CD8-positive, alpha-beta memory T cell (primary cell): ENCODE results near the gene CEACAM5. TPM values are rescaled to one million over a fixed set of nuclear protein-coding genes. Genes with fewer than 3 reads are reported as not detected.

ENCODE experiments used
- CTCF ChIA-PET: fragments of 350-600 bp; sonication (Branson Sonifier 250); formaldehyde crosslinking; loops from one replicate; lab custom pipeline; 2021; ENCODE audit warnings: antibody characterized with exemption; lab: Charles Lee
- POLR2A ChIA-PET: fragments of 350-600 bp; sonication (Branson Sonifier 250); formaldehyde crosslinking; loops from one replicate; lab custom pipeline; 2021; ENCODE audit warnings: antibody characterized with exemption; lab: Charles Lee
- DNase-seq, 5 donors: peaks; one replicate each; pipeline versions ENCODE4 v3.0.0 to v3.0.0-alpha.2; 2020 to 2022; ENCODE audit warnings: mixed read lengths in 1 of 5
- H3K27ac ChIP-seq: one replicate; pipeline ENCODE4 v1.7.0; 2013; ENCODE audit warnings: low read depth, mild to moderate bottlenecking, low read length, moderate library complexity
- H3K27me3 ChIP-seq: 2 replicates; pipeline ENCODE4 v1.7.0; 2013; ENCODE audit warnings: low read length, mild to moderate bottlenecking; ENCODE audit not compliant: insufficient read depth, poor library complexity, severe bottlenecking
- H3K36me3 ChIP-seq: 2 replicates; pipeline ENCODE4 v1.7.0; 2013; ENCODE audit warnings: mild to moderate bottlenecking, low read length, moderate library complexity; ENCODE audit not compliant: insufficient read depth
- H3K4me1 ChIP-seq: 2 replicates; pipeline ENCODE4 v1.7.0; 2013; ENCODE audit warnings: mild to moderate bottlenecking, low read length, moderate library complexity; ENCODE audit not compliant: insufficient read depth
- H3K4me3 ChIP-seq: 2 replicates; pipeline ENCODE4 v1.7.0; 2013; ENCODE audit warnings: mild to moderate bottlenecking, low read length
- H3K9me3 ChIP-seq: 2 replicates; pipeline ENCODE4 v1.7.0; 2013; ENCODE audit warnings: mild to moderate bottlenecking, low read length
- H3K27ac Mint-ChIP-seq, 8 donors: one replicate each; pipeline ENCODE4 v1.8.0; 2020 to 2021; ENCODE audit warnings: mixed read lengths in 8 of 8, mild to moderate bottlenecking in 6 of 8, inconsistent platforms in 3 of 8, moderate library complexity in 3 of 8
- H3K27me3 Mint-ChIP-seq, 2 donors: one replicate each; pipeline ENCODE4 v1.8.0; 2020 to 2021; ENCODE audit warnings: mixed read lengths in 2 of 2, mild to moderate bottlenecking in 1 of 2, moderate library complexity in 1 of 2
- H3K36me3 Mint-ChIP-seq, 3 donors: one replicate each; pipeline ENCODE4 v1.8.0; 2020 to 2021; ENCODE audit warnings: mixed read lengths in 3 of 3, inconsistent platforms in 1 of 3, mild to moderate bottlenecking in 1 of 3
- H3K4me1 Mint-ChIP-seq, 3 donors: one replicate each; pipeline ENCODE4 v1.8.0; 2020 to 2021; ENCODE audit warnings: mixed read lengths in 3 of 3, inconsistent platforms in 1 of 3, mild to moderate bottlenecking in 1 of 3
- H3K4me3 Mint-ChIP-seq, 7 donors: one replicate each; pipeline ENCODE4 v1.8.0; 2020 to 2021; ENCODE audit warnings: mixed read lengths in 7 of 7, mild to moderate bottlenecking in 6 of 7, moderate library complexity in 4 of 7, inconsistent platforms in 2 of 7
- H3K9me3 Mint-ChIP-seq, 5 donors: one replicate each; pipeline ENCODE4 v1.8.0; 2020 to 2022; ENCODE audit warnings: mixed read lengths in 5 of 5, mild to moderate bottlenecking in 3 of 5, moderate library complexity in 2 of 5, inconsistent platforms in 1 of 5
- polyA plus RNA-seq: library from polyadenylated mRNA; unstranded; fragments of 300-500 nt; fragmentation: Illumina TruSeq; gene quantifications from one replicate; pipeline ENCODE4 v1.2.3, GENCODE V29; 2021
- total RNA-seq, 2 experiments: library from RNA; stranded (reverse); gene quantifications; one replicate each; pipeline ENCODE4 v1.2.3, GENCODE V29; 2021

CEACAM5 gene
- total and polyA plus RNA-seq, 3 experiments from 2014 or later, result not detected

DNA sequence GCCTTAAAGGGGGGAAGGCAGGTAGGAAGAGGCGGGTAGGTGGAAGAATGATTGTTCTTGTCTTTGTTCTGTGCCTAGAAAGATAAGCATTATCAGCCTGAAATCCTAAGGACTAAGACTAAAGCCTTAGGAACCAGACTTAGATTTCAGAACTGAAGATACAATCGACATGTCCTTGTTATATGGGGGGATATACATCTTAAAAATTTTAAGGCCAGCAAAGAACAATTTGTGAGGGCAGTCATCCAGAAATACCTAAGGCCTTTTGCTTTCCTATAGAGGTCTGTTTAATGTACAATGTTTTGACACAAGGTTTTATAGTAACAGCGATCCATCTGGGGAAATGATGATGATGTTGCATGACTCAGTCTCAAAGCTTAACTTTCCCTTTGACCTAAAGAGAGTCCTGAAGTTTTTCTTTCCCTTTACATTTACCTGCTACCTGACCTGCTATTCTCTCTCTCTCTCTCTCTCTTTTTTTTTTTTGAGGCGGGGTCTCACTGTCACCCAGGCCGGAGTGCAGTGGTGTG lies 26.7 kb downstream of the CEACAM5 start:
- Histone ChIP-seq H3K9me3 (no peaks in the 10 kb centered on the region), H3K4me1 (no peaks in the 10 kb centered on the region), H3K27ac (no peak overlapping the region), H3K4me3 (no peak overlapping the region), H3K36me3 (no peaks in the 10 kb centered on the region), H3K27me3 (peaks cover 10% of the 10 kb centered on the region)
- H3K27me3 Mint-ChIP-seq, result peaks cover 8 to 58% of the 10 kb centered on the region in 2 donors
- ChIA-PET CTCF (interaction anchor here (1.8 kb wide), 1 partner anchor 50 kb away, joined by 4 read pairs; no protein-coding TSS in a partner anchor), POLR2A (no interaction called here)
- no peak overlapping the region for H3K4me3 Mint-ChIP-seq
- peaks cover 0 to 2% (median 0%) of the 10 kb centered on the region in 3 donors for H3K4me1 Mint-ChIP-seq
- no peak for DNase-seq
- H3K36me3 Mint-ChIP-seq, result no peaks in the 10 kb centered on the region
- no peak overlapping the region for H3K27ac Mint-ChIP-seq
- H3K9me3 Mint-ChIP-seq, result no peaks in the 10 kb centered on the region

DNA sequence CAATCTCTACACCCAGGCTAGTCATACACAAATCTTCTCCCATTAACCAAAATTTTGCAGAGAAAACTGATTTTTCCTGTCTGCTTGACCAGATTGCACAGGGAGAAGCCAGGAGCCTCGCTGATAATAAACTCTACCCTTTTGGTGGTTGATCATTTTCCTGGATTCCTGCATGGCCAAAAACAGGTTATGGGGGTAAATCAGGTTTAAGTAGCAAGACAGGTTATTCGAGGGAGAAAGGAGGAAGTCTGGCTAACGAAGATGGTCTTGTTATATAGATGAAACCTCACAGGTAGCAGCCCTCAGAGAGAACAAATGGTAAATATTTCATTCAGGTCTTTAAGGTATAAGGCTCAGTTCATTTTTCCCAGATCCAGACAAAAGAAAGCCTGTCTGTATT lies 30.9 kb downstream of the CEACAM5 start:
- Histone ChIP-seq H3K9me3 (no peaks in the 10 kb centered on the region), H3K27ac (no peak overlapping the region), H3K4me1 (no peaks in the 10 kb centered on the region), H3K36me3 (no peaks in the 10 kb centered on the region), H3K4me3 (no peak overlapping the region), H3K27me3 (peaks cover 5% of the 10 kb centered on the region)
- Mint-ChIP-seq H3K27ac (no peak overlapping the region), H3K4me1 (peaks cover 0 to 7% (median 0%) of the 10 kb centered on the region in 3 donors), H3K27me3 (peaks cover 16 to 39% of the 10 kb centered on the region in 2 donors), H3K4me3 (no peak overlapping the region), H3K9me3 (no peaks in the 10 kb centered on the region), H3K36me3 (no peaks in the 10 kb centered on the region)
- no peak for DNase-seq
- CTCF ChIA-PET, result no interaction called here
- POLR2A ChIA-PET, result no interaction called here

DNA sequence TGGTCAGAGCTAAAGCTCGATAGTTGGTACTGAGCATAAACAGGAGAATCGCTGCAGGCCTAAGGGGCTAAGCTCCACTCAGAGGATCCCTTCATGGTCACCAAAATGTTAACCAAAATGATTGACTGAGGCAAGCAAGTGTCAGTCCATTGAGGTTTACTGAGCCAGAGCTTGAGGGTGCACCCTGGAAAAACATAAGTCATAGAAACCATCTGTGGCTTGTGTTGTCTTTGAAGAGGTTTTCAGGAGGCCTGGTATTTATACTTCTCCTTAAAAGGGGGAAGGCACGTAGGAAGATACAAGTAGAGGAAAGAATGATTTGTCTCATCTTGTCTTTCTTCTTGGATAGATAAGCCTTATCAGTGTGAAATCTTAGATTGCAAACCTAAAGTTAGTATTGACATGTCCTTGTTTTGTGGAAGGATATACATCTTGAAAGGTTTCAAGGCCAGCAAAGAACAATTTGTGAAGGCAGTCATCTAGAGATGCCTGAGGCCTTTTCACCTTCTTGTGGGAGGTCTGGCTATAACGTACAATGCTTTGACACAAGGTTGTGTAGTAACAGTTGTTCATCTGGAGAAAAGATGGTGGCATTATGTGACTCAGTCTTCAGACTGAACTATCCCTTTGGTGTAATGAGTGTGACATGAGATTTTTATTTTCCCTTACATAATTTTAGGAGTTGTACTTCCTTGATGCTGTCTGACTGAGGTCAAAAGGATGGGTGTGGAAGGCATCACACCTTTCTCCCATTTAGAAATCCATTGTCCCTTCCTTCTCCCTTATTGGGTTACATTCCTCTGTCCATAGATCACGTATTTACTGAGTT lies 32.2 kb downstream of the CEACAM5 start:
- no peak overlapping the region for H3K27ac ChIP-seq
- no peaks in the 10 kb centered on the region for H3K4me1 ChIP-seq
- H3K27me3 ChIP-seq, result peaks cover 5% of the 10 kb centered on the region
- DNase-seq, result no peak
- peaks cover 0 to 7% (median 0%) of the 10 kb centered on the region in 3 donors for H3K4me1 Mint-ChIP-seq
- H3K27ac Mint-ChIP-seq, result no peak overlapping the region
- no peaks in the 10 kb centered on the region for H3K36me3 Mint-ChIP-seq
- no peaks in the 10 kb centered on the region for H3K9me3 ChIP-seq
- no peak overlapping the region for H3K4me3 Mint-ChIP-seq
- peaks cover 20 to 48% of the 10 kb centered on the region in 2 donors for H3K27me3 Mint-ChIP-seq
- POLR2A ChIA-PET, result no interaction called here
- CTCF ChIA-PET, result interaction anchor here (0.8 kb wide), 1 partner anchor 53 kb away, joined by 3 read pairs; no protein-coding TSS in a partner anchor
- H3K36me3 ChIP-seq, result no peaks in the 10 kb centered on the region
- H3K9me3 Mint-ChIP-seq, result no peaks in the 10 kb centered on the region
- no peak overlapping the region for H3K4me3 ChIP-seq

DNA sequence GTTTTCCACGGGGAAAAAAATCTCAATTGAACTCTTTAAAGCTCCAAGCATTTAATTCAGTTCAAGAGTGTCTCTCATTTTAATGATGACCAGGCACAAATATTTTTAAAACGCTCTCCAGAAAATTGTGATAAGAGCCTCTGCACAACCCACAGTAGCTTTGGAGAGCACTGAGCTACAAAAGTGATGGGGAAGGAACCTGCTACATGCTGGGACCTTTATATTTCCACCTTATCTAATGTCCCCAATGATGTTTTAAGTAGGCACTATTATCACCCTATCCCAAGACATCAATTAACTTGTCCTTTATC lies 32.8 kb downstream of the CEACAM5 start:
- Histone ChIP-seq H3K36me3 (no peaks in the 10 kb centered on the region), H3K9me3 (no peaks in the 10 kb centered on the region), H3K27me3 (peaks cover 5% of the 10 kb centered on the region), H3K27ac (no peak overlapping the region), H3K4me3 (no peak overlapping the region), H3K4me1 (no peaks in the 10 kb centered on the region)
- Mint-ChIP-seq H3K9me3 (no peaks in the 10 kb centered on the region), H3K4me1 (peaks cover under 1 to 11% (median 1%) of the 10 kb centered on the region in 3 donors), H3K27me3 (peaks cover 26 to 48% of the 10 kb centered on the region in 2 donors), H3K4me3 (no peak overlapping the region), H3K36me3 (no peaks in the 10 kb centered on the region), H3K27ac (no peak overlapping the region)
- no peak for DNase-seq
- POLR2A ChIA-PET, result no interaction called here
- CTCF ChIA-PET, result no interaction called here

DNA sequence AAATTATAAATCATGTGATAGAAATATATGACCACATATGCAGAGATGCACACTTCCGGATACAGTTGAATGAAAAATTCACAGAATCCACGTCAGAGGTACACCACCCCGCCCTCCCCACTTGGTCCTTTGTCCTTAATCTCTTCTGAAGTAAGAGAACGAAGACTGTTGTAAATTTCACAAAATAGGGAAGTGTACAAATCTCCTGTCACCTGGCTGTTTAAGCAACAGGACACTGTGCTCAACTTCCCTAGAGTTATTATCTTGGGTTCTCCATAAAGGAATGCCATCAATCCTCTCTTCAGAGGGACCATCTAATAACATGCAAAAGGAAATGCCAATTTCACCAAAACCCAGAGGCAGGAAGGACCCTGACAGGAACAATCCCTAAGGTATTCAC lies 36.4 kb downstream of the CEACAM5 start:
- Mint-ChIP-seq H3K27me3 (peaks cover 38 to 54% of the 10 kb centered on the region in 2 donors), H3K27ac (no peak overlapping the region), H3K9me3 (no peaks in the 10 kb centered on the region), H3K36me3 (no peaks in the 10 kb centered on the region), H3K4me3 (no peak overlapping the region), H3K4me1 (peaks cover 3 to 17% (median 6%) of the 10 kb centered on the region in 3 donors)
- Histone ChIP-seq H3K4me1 (no peaks in the 10 kb centered on the region), H3K27ac (no peak overlapping the region), H3K4me3 (no peak overlapping the region), H3K9me3 (no peaks in the 10 kb centered on the region), H3K27me3 (peaks cover 8% of the 10 kb centered on the region), H3K36me3 (no peaks in the 10 kb centered on the region)
- ChIA-PET CTCF (interaction anchor here (1.1 kb wide), 1 partner anchor 9 kb away, joined by 6 read pairs; no protein-coding TSS in a partner anchor), POLR2A (no interaction called here)
- DNase-seq, result no peak

DNA sequence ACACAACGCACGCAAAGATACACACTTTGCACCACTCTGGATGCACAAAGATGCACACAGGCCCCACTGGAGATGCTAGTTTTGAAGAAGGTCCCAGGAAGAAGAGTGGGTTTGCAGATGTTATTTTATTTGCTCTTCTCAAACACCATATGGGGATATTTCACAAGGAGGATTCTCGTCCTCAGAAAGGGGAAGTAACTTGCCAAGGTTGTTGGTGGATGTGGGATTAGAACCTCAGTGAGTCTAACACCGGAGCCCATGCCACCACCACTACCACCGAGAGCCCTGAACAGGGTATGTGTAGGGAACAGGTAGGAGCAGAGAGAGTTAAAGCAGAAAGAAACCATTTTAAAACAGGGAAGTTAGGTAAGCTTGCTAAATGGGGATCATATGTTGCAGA lies 37.3 kb downstream of the CEACAM5 start:
- no peaks in the 10 kb centered on the region for H3K36me3 ChIP-seq
- Mint-ChIP-seq H3K4me3 (no peak overlapping the region), H3K27ac (no peak overlapping the region), H3K4me1 (peaks cover 3 to 10% (median 6%) of the 10 kb centered on the region in 3 donors), H3K36me3 (no peaks in the 10 kb centered on the region), H3K9me3 (no peaks in the 10 kb centered on the region), H3K27me3 (peaks cover 40 to 54% of the 10 kb centered on the region in 2 donors)
- no peaks in the 10 kb centered on the region for H3K4me1 ChIP-seq
- no peak overlapping the region for H3K27ac ChIP-seq
- peaks cover 5% of the 10 kb centered on the region for H3K27me3 ChIP-seq
- ChIA-PET POLR2A (no interaction called here), CTCF (interaction anchor here (0.7 to 1.4 kb wide), 3 partner anchors 8 to 39 kb away, joined by 3 to 6 read pairs (median 3); no protein-coding TSS in a partner anchor)
- H3K4me3 ChIP-seq, result no peak overlapping the region
- H3K9me3 ChIP-seq, result no peaks in the 10 kb centered on the region
- DNase-seq, result no peak

DNA sequence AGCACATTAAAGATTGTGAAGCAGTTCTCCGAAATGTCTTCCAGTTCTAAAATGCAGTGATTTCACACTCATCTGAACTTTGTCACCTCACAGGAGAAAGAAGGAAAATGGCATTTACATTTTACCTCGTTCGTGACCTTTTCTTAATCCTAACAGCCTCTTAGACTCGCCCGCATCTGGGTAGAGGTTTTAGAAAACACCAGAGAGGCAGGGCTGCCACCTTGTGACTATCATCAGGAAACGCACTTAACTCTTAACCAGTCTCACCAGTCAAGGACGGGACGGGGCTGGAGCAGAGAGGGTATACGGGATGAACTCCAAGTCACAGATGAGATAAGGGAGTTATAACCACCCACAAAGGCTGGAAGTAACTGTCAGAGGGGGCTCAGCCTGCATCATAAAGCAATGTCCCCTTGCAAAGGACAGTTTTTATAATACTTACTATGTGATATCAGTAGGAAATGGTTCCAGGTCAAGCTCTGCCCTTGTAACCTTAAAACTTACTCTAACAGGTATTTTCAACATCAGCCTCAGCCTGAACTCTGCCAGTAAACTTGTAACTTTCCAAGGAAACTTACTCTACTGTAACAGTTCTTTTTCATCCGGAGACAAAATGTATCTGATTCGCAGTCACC lies 38.3 kb downstream of the CEACAM5 start:
- Mint-ChIP-seq H3K4me1 (peaks cover 3 to 10% (median 6%) of the 10 kb centered on the region in 3 donors), H3K27ac (no peak overlapping the region), H3K9me3 (no peaks in the 10 kb centered on the region), H3K27me3 (peaks cover 39 to 53% of the 10 kb centered on the region in 2 donors), H3K36me3 (no peaks in the 10 kb centered on the region), H3K4me3 (no peak overlapping the region)
- no peak overlapping the region for H3K27ac ChIP-seq
- no peaks in the 10 kb centered on the region for H3K4me1 ChIP-seq
- H3K27me3 ChIP-seq, result peaks cover 7% of the 10 kb centered on the region
- H3K9me3 ChIP-seq, result no peaks in the 10 kb centered on the region
- ChIA-PET CTCF (interaction anchor here (1.3 to 1.4 kb wide), 2 partner anchors 28 to 107 kb away, joined by 3 read pairs; no protein-coding TSS in a partner anchor), POLR2A (no interaction called here)
- peak in 4 of 5 donors; percentile 5 to 34 (median 12) for DNase-seq
- H3K4me3 ChIP-seq, result no peak overlapping the region
- no peaks in the 10 kb centered on the region for H3K36me3 ChIP-seq

DNA sequence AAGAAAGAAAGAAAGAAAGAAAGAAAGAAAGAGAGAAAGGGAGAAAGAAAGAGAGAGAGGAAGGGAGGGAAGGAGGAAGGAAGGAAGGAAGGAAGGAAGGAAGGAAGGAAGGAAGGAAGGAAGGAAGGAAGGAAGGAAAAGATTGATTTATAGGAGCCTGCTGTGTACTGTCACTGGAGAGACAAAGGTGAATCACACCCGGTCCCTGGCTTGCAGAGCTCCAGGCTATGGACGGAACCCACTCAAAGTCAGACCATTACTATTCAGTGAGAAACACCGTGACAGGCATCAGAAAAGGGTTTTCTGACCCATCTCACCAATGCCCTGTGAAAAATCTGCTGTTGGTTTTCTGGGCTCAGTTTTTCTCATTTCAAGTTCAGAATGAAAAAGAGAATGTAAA lies 39.6 kb downstream of the CEACAM5 start:
- no peaks in the 10 kb centered on the region for H3K9me3 Mint-ChIP-seq
- Histone ChIP-seq H3K9me3 (no peaks in the 10 kb centered on the region), H3K4me3 (no peak overlapping the region), H3K4me1 (no peaks in the 10 kb centered on the region), H3K27ac (no peak overlapping the region), H3K27me3 (peaks cover 11% of the 10 kb centered on the region), H3K36me3 (no peaks in the 10 kb centered on the region)
- H3K27ac Mint-ChIP-seq, result no peak overlapping the region
- H3K4me3 Mint-ChIP-seq, result no peak overlapping the region
- peaks cover 42 to 61% of the 10 kb centered on the region in 2 donors for H3K27me3 Mint-ChIP-seq
- POLR2A ChIA-PET, result no interaction called here
- no peak for DNase-seq
- peaks cover 3 to 10% (median 6%) of the 10 kb centered on the region in 3 donors for H3K4me1 Mint-ChIP-seq
- CTCF ChIA-PET, result interaction anchor here (1.2 kb wide), 1 partner anchor 37 kb away, joined by 4 read pairs; no protein-coding TSS in a partner anchor
- no peaks in the 10 kb centered on the region for H3K36me3 Mint-ChIP-seq
